Measurements from ENCODE around the gene DNA2. TPM values are rescaled to one million over a fixed set of nuclear protein-coding genes. Genes with fewer than 3 reads are reported as not detected.

The DNA2 gene
- total RNA-seq, 1 experiment from 2014 or later: 29.0 TPM

GRCh38 chr10:68428396-68429104, 43.2 kb downstream of the DNA2 start:
- no TSS peak for BruUV-seq (replicated peaks)
- ChIA-PET POLR2A (no interaction called here), CTCF (no interaction called here)
- no peaks in the 10 kb centered on the region for H3K27me3 ChIP-seq (ENCODE audit: control insufficient read depth, insufficient read depth, low read length)
- no peak overlapping the region for H3K27ac ChIP-seq (ENCODE audit: low read length)
- no peak for DNase-seq (ENCODE audit: low read depth, low spot score)
- H3K4me1 ChIP-seq (ENCODE audit: control insufficient read depth, insufficient read depth, low read length): no peaks in the 10 kb centered on the region
- no peaks in the 10 kb centered on the region for H3K36me3 ChIP-seq (ENCODE audit: control insufficient read depth, insufficient read depth, low read length)
- intact Hi-C loops (cut with micrococcal nuclease; ENCODE audit: unreplicated experiment): no loop called here
- TF ChIP-seq CTCF (IDR thresholded peaks at IDR 0.05): no peak
- TF ChIP-seq SIN3A (IDR thresholded peaks at IDR 0.05; ENCODE audit: borderline replicate concordance, insufficient read depth, low read depth, low read length): no peak
- no peak for TF ChIP-seq REST (IDR thresholded peaks at IDR 0.05; ENCODE audit: insufficient read depth in 1 of 2, low read depth in 2 of 2, low read length in 1 of 2)
- TF ChIP-seq TCF7L2 (IDR thresholded peaks at IDR 0.05; ENCODE audit: low read depth, low read length): no peak
- TF ChIP-seq POLR2AphosphoS5 (IDR thresholded peaks at IDR 0.05; ENCODE audit: low read depth, low read length): no peak
- no peak overlapping the region for H3K4me3 ChIP-seq (ENCODE audit: low read depth in 2 of 2, low read length in 2 of 2)
- in situ Hi-C loops (cut with HindIII; ENCODE audit: low pct_unique_long_range_greater_than_20kb, low sequenced_read_pairs): no loop called here
- no peaks in the 10 kb centered on the region for H3K9me3 ChIP-seq (ENCODE audit: control insufficient read depth, insufficient read depth, low read depth, low read length)
- no peak for ATAC-seq

- BruUV-seq (replicated peaks): no TSS peak
- ATAC-seq (no peak), DNase-seq (ENCODE audit: low read depth, low spot score) (no peak)
- Histone ChIP-seq H3K4me1 (ENCODE audit: control insufficient read depth, insufficient read depth, low read length) (no peaks in the 10 kb centered on the region), H3K9me3 (ENCODE audit: control insufficient read depth, insufficient read depth, low read depth, low read length) (no peaks in the 10 kb centered on the region), H3K27me3 (ENCODE audit: control insufficient read depth, insufficient read depth, low read length) (no peaks in the 10 kb centered on the region), H3K27ac (ENCODE audit: low read length) (no peak overlapping the region), H3K4me3 (ENCODE audit: low read depth in 2 of 2, low read length in 2 of 2) (no peak overlapping the region), H3K36me3 (ENCODE audit: control insufficient read depth, insufficient read depth, low read length) (peaks cover 7% of the 10 kb centered on the region; the same call in 1 of the 2 replicates)
- POLR2A ChIA-PET: no interaction called here
- TF ChIP-seq POLR2AphosphoS5 (IDR thresholded peaks at IDR 0.05; ENCODE audit: low read depth, low read length) (no peak), TCF7L2 (IDR thresholded peaks at IDR 0.05; ENCODE audit: low read depth, low read length) (no peak), CTCF (IDR thresholded peaks at IDR 0.05) (no peak), REST (IDR thresholded peaks at IDR 0.05; ENCODE audit: insufficient read depth in 1 of 2, low read depth in 2 of 2, low read length in 1 of 2) (no peak), SIN3A (IDR thresholded peaks at IDR 0.05; ENCODE audit: borderline replicate concordance, insufficient read depth, low read depth, low read length) (no peak)
- CTCF ChIA-PET: no interaction called here
- in situ Hi-C loops (cut with HindIII; ENCODE audit: low pct_unique_long_range_greater_than_20kb, low sequenced_read_pairs): no loop called here
- intact Hi-C loops (cut with micrococcal nuclease; ENCODE audit: unreplicated experiment): no loop called here
Observed at GRCh38 chr10:68424454-68425014, 47.2 kb downstream of the DNA2 start.
